Measurements from ENCODE around the gene ZMIZ1. TPM values are rescaled to one million over a fixed set of nuclear protein-coding genes. Genes with fewer than 3 reads are reported as not detected.

ZMIZ1 gene
- polyA plus RNA-seq, 2 of the 4 experiments (the other 2 are of a cell fraction) = 8.1 to 30.3 TPM

DNA sequence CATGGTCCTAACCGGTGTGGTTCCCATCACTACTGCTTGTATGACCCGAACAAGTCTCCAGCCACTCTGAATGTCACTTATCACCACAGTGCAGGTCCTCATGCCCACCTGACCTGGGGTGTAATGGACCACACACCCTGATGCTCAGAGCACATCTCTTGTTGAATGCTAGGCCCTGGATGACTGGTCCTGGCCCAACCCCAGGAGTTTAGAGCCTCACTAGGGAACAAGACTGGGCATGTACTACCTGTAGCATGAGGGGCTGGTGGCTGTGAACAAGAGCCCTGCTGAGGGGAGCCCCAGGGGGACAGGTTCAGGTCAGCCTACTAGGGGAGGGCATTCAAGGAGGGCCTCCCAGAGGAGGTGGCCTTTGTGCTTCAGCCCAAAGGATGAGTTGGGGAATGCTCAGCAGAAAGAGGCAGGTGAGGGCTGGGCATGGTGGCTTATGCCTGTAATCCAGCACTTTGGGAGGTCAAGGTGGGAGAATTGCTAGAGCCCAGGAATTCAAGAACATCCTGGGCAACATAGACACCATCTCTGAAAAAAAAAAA, 31.2 kb downstream of the ZMIZ1 start:
- POLR2A ChIA-PET = no interaction called here
- H3K4me1 ChIP-seq = peaks cover 95% of the 10 kb centered on the region
- 100% methylated on average over 2 of the region's 2 CpGs for WGBS (ENCODE audit: missing lambda C conversion rate)
- no peak for ATAC-seq
- peak overlapping the region; percentile 55 to 92 for H3K27ac ChIP-seq
- DNase-seq (ENCODE audit: low read depth in 1 of 2, low spot score in 1 of 2) = no peak
- no peaks in the 10 kb centered on the region for H3K9me3 ChIP-seq
- TF ChIP-seq NPAS2 (CRISPR knock-in tag; IDR thresholded peaks at IDR 0.05; ENCODE audit: borderline replicate concordance) = no peak
- no peak for TF ChIP-seq CBX2 (IDR thresholded peaks at IDR 0.05; ENCODE audit: borderline replicate concordance, low read depth)
- no peak for TF ChIP-seq NFE2L2 (conservative IDR thresholded peaks at IDR 0.05; ENCODE audit: low read length)
- peak; percentile 78 for TF ChIP-seq ZFP36 (IDR thresholded peaks at IDR 0.05; ENCODE audit: borderline replicate concordance, partially characterized antibody)
- FAIRE-seq = no peak
- peak overlapping the region; percentile 55; the same call in 1 of the 3 replicates for H3K4me2 ChIP-seq
- CTCF ChIA-PET = interaction anchor here (1.1 kb wide), 1 partner anchor 43 kb away, joined by 3 read pairs; no protein-coding TSS in a partner anchor
- no peak overlapping the region for H3K4me3 ChIP-seq

DNA sequence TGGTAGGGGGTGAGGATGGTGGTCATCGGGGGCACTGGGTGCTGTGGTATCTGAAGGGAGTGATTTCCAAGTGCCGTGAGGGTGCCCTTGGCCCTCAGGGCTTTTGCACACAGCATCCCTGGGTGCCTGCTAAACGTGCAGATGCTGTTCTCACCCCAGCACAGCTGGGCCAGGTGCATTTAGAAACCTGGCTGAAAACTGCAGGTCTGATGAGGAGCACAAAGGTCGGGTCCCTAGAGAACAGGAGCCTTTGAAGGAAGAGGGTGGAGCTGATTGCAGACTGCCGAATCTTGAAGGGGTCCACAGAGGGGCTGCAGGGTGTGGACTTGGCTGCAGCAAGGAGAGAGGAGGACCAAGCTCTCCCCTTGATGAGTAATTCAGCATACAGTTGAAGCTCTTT, 32.0 kb downstream of the ZMIZ1 start:
- Histone ChIP-seq H3K27ac (peak overlapping the region; percentile 55 to 92; a peak in 4 of 6 replicates), H3K4me2 (peak overlapping the region; percentile 55), H3K9me3 (no peaks in the 10 kb centered on the region), H3K4me1 (peaks cover 95% of the 10 kb centered on the region), H3K4me3 (no peak overlapping the region)
- ChIA-PET CTCF (interaction anchor here (1.1 to 8.7 kb wide), 3 partner anchors 11 to 95 kb away, joined by 3 to 65 read pairs (median 4); no protein-coding TSS in a partner anchor), POLR2A (no interaction called here)
- FAIRE-seq = no peak
- WGBS (ENCODE audit: missing lambda C conversion rate) = 39% methylated on average over 2 of the region's 5 CpGs
- no peak for DNase-seq (ENCODE audit: low read depth in 1 of 2, low spot score in 1 of 2)
- ATAC-seq = no peak
- TF ChIP-seq, protein P1, sequence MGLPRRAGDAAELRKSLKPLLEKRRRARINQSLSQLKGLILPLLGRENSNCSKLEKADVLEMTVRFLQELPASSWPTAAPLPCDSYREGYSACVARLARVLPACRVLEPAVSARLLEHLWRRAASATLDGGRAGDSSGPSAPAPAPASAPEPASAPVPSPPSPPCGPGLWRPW (IDR thresholded peaks at IDR 0.05) = no peak
- TF ChIP-seq, protein P2, sequence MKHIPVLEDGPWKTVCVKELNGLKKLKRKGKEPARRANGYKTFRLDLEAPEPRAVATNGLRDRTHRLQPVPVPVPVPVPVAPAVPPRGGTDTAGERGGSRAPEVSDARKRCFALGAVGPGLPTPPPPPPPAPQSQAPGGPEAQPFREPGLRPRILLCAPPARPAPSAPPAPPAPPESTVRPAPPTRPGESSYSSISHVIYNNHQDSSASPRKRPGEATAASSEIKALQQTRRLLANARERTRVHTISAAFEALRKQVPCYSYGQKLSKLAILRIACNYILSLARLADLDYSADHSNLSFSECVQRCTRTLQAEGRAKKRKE (CRISPR knock-in tag; IDR thresholded peaks at IDR 0.05; ENCODE audit: low read depth) = no peak
- no peak for TF ChIP-seq RFX5 (IDR thresholded peaks at IDR 0.05)
- no peak for TF ChIP-seq HEYL (CRISPR knock-in tag; IDR thresholded peaks at IDR 0.05)
- TF ChIP-seq, protein P3, sequence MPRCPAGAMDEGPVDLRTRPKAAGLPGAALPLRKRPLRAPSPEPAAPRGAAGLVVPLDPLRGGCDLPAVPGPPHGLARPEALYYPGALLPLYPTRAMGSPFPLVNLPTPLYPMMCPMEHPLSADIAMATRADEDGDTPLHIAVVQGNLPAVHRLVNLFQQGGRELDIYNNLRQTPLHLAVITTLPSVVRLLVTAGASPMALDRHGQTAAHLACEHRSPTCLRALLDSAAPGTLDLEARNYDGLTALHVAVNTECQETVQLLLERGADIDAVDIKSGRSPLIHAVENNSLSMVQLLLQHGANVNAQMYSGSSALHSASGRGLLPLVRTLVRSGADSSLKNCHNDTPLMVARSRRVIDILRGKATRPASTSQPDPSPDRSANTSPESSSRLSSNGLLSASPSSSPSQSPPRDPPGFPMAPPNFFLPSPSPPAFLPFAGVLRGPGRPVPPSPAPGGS (IDR thresholded peaks at IDR 0.05) = no peak
- TF ChIP-seq MYC (IDR thresholded peaks at IDR 0.05; ENCODE audit: borderline replicate concordance, low read length) = no peak
- no peak for TF ChIP-seq HOXA7 (CRISPR knock-in tag; IDR thresholded peaks at IDR 0.05)
- no peak for TF ChIP-seq PHF8 (IDR thresholded peaks at IDR 0.05; ENCODE audit: borderline replicate concordance, low read depth)
- TF ChIP-seq POLR2AphosphoS2 (conservative IDR thresholded peaks at IDR 0.05; ENCODE audit: low read length) = no peak
- no peak for TF ChIP-seq NPAS2 (CRISPR knock-in tag; IDR thresholded peaks at IDR 0.05; ENCODE audit: borderline replicate concordance)
- no peak for TF ChIP-seq ZSCAN20 (CRISPR knock-in tag; IDR thresholded peaks at IDR 0.05)
- no peak for TF ChIP-seq ZC3H11A (IDR thresholded peaks at IDR 0.05)
- TF ChIP-seq EHF (CRISPR knock-in tag; IDR thresholded peaks at IDR 0.05) = no peak
- TF ChIP-seq FOXS1 (CRISPR knock-in tag; IDR thresholded peaks at IDR 0.05) = no peak
- TF ChIP-seq RNF2 (IDR thresholded peaks at IDR 0.05; ENCODE audit: borderline replicate concordance, low read depth) = no peak
- TF ChIP-seq FOSL2 (IDR thresholded peaks at IDR 0.05) = no peak
- no peak for TF ChIP-seq FOSL2 (CRISPR knock-in tag; IDR thresholded peaks at IDR 0.05)
- TF ChIP-seq HOXB13 (CRISPR knock-in tag; IDR thresholded peaks at IDR 0.05; ENCODE audit: low read depth) = no peak
